DMS79 (cell line): ENCODE measurements around the gene USP7.
"Not testable (repeated sequence)": the region's sequence is repeated elsewhere in the genome, so short reads cannot be mapped to it uniquely, and the experiment has no call there.

Experiments
- DNase-seq: peaks from one replicate; lab custom pipeline; 2025; lab: John Stamatoyannopoulos, UW

USP7 gene

GRCh38 chr16:8925455-8925854, 38.3 kb downstream of the USP7 start:
- no peak for DNase-seq

GRCh38 chr16:8924214-8924613, 39.5 kb downstream of the USP7 start:
- DNase-seq = no peak

GRCh38 chr16:8923199-8923598, 40.5 kb downstream of the USP7 start:
- DNase-seq = no peak

- no peak for DNase-seq
Measured at GRCh38 chr16:8921347-8921984, 42.2 kb downstream of the USP7 start.

DNA sequence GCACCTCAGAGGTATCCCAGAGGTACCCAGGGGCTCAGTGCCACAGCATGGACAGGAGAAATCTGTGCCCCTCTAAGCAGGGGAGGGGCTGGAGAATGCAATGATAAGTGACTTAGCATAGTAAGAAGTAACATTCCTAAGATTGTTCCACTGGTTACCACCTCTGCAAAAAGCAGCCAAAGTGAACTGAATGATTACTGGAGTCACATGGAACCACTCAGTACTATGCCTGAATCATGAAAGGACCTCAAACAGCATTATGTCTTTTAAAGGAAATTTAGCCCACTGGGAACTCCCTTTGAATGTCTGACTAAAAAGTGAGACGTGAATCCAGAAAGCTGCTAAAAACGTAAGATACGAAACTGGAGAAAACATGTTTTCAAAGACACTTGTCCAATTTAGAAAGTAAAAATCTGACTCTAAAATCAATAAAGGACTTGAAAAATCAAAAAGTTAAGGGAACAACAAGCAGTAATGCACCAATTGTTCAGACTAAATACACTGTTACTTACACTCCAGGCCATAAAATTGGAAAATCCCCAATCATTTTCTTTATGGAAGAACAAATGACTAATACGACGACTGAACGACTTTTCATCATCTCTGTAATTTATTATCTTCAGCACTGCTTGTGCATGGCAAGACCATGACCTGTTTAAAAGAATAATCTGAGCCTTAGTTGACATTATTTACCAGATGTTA, 42.9 kb downstream of the USP7 start:
- no peak for DNase-seq

DNA sequence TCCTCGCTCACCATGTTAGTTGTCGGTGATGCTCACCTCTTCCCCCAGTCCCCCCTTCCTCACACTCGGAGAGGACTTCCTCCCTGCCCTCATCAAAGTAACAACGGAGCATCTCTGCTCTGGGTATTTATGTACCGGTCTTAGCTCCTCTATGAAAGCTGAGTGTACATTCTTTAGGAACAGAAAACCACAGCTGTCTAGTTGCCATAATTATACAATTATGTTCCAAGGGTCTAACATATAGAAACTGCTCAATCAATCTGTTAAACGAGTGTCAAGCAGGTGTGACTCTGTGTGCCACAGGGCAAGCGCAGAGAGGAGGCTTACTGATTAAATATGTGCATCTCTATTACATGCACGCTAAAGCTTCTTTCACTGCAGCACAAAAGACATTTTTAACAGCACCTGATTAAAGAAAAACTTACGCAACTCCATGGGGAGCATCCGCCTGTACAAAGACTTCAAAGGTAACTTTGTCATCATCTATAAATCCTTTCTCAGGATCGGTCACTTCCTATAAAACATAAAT, 43.7 kb downstream of the USP7 start:
- DNase-seq = no peak

DNA sequence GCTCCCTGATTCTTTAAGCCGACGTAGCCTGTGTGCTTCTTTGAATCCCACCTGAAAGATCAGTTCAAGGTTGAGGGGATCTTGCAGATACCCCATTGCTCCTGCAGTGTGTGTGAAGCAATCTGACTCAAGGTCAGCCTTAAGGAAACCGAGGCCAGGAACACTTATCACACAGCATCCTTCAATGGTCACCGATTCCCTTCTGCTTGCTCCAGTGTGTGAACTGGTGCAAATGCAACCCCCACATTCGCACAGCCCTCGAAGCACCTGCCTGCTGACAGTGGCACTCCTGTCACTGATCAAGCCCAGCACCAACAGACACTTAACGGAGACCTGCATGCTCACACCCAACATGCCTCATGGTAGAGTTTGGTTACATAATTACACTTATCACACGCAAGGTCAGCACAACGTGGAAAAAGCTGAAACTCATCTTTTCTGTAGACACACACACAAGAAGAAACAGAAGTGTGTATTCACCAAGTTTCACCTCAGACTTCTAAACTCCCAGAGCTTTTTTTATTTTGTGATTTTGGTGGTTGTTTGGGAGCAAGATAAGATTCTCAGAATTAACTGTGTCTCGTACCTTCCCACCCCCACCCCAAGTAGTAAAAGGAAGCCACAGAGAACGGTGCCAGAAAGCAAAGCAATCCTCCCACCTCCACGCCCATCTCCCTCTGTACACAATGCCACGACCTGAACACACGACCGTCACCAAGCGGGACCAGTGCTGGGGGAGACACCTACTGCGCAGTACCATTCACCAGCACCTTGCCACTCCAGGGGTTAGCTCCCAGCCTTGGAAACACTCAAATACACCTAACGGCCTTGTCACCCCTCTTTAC, 44.4 kb downstream of the USP7 start:
- DNase-seq = no peak

DNA sequence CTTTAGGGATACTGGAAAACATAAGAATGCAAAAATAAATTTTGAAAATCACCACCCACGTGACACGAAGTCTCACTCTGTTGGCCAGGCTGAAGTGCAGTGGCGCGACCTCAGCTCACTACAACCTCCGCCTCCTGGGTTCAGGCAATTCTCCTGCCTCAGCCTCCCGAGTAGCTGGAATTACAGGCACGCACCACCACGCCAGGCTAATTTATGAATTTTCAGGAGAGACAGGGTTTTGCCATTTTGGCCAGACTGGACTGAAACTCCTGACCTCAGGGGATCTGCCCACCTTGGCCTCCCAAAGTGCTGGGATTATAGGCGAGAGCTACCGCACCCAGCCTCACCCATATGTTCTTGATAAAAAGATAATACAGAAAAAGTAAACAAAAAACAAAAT, 46.4 kb downstream of the USP7 start:
- DNase-seq = not testable (repeated sequence)

GRCh38 chr16:8916541-8917225, 47.0 kb downstream of the USP7 start:
- DNase-seq = no peak

GRCh38 chr16:8915722-8916301, 47.9 kb downstream of the USP7 start:
- DNase-seq = no peak

GRCh38 chr16:8914098-8914497, 49.6 kb downstream of the USP7 start:
- no peak for DNase-seq

DNA sequence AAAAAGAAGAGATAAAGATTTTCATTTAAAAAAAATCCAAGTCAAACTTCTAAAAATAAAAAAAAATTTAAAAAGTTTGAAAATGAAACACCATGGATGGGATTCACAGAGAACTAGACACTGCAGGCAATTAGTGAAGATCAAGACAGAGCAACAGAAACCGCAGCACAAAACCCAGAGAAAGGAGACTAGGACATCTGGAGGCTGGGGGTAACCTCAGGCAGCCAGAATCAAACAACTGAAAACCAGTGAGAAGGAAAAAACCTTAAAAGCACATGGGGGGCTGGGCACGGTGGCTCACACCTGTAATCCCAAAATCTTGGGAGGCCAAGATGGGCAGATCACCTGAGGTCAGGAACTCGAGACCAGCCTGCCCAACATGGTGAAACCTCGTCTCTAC, 50.9 kb downstream of the USP7 start:
- DNase-seq = no peak

- DNase-seq = no peak
Measured at GRCh38 chr16:8910811-8911210, 52.9 kb downstream of the USP7 start.

DNA sequence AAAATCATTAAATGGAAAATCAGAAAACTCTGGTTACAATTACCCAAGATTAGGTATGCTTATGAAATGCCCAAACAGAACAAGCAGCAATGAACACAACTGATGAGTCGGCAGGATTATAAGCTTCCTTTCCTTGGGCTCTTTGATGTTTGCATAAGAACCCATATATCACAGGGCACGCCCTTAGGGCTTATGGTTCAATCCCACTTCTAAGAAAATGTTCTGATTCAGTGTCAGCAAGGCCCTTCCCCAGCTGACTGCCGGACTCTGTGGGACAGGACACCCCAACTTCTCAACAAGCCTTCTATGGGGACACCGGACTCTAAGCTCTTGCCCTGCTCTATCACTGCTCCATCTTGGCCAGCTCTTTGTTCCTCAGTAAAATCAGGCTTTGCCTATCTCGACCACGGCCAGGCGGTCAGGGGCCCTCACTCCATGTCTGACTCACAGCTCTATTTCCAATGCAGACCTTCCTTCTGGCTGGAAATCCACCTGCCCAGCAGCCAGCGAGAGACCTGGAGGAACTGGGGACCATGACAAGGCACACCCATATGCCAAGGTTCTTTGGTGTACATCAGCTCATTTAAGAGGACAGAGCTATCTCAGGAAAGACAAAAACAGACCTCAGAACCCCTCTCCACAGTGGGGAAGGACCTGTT, 54.8 kb downstream of the USP7 start:
- DNase-seq = no peak

- no peak for DNase-seq
Measured at GRCh38 chr16:8907096-8907495, 56.6 kb downstream of the USP7 start.

DNA sequence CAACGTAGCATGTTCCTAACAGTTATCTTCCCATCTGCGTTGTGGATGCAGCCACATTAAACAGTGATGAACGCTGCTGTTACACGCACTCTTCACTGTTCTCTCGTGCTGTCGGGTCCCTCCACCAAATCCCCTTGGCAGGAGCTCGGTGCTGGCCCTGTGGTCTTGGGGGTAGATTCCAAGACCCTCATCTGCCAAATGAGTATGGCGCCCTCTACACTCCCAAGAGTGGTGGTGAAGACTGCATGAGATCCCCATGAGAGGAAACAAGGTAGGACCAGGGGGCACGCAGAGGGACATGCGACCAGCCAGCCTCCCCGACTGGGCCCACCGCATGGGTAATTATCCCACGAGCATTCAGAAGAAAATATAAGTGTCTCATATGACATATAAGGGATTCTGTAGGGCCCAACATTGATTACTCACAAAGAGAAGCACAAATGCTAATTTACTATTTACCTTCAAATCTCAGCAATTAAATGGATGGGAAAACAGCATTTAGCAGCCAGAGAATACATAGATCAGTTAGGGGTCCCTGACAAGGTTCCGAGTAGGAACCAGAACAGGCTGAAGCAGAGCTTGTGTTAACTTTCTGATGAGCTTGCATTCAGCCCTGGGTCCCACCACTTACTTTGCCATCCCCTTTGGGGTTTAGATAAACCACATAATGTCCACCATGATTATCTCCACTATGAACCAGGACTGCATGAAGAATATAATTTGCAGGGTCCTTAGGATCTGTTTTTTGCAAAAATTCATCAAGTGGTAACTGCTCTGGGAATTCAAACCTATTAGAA, 57.7 kb downstream of the USP7 start:
- no peak for DNase-seq

DNA sequence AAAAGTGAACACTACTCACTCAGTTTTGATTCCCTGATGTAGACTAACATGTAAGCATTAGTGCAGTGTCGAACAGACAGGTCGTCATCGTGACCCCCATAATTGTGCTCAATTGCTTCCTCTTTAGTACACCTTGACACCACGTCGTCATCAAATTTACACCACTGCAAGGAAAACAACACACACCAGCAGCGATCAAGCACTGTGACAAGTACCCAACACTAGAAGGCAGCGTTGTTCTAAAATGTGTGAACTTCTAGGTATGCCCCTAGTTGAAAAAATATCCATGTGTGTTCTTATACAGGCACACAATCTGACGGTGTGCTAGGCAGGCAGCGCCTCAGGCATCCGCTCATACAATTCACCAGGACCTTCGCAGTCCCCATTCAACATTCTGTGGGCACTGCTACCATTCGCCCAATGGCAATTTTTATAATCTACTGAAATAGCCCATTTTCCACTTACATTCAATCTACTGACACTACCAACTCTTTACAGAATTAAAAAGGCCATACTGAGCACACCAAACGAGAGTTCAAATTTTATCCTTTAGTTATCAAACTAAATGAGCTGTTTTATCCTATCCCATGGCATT, 58.4 kb downstream of the USP7 start:
- no peak for DNase-seq

DNA sequence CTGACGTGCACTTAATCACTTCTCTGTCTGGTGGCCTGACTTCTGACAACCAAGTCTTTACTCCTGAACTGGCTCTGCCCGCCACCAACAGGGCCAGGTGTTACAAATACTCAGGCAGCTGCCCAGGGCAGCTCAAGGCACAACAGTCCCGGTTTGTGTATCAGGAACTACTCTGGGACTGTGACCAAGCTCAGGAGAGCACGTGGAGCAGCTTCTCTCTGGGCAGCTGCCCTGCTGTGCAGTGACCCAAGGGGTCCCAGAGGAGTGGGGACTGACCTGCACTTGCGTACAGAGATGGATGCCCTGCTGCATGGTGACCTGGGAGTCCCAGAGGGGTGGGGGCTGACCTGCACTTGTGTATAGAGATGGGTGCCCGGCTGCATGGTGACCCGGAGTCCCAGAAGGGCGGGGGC, 59.7 kb downstream of the USP7 start:
- DNase-seq = no peak

GRCh38 chr16:8903004-8903403, 60.7 kb downstream of the USP7 start:
- no peak for DNase-seq

DNA sequence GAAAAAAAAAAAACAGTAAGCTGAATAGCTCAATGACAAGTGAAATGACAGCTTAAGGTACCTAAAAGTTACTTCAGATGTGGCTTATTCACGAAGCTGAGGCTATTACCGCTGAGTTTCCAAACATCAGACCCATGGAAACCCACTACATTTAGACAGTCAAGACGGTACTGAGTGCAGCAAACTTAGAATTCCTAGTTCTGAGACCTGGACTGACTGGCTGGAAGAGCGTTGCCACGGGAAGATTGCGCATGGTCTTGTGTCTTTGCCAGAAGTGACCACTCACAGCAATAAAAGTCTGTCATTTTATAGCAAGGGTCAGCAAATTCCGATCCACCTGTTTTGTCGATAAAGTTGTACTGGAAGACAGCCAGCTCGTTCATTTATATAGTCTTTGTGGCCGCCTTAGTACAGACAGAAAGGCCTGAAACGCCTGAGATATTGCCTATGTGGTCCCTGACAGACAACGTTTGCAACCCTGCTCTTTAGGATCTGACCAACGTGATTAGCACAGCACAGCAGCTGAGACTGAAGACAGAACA, 62.3 kb downstream of the USP7 start:
- DNase-seq = no peak
